ENCODE measurements around the gene SORL1-AS1.
"Not testable (repeated sequence)": the region's sequence is repeated elsewhere in the genome, so short reads cannot be mapped to it uniquely, and the experiment has no call there.

Gene SORL1-AS1

GRCh38 chr11:121426476-121427399, 26.0 kb downstream of the SORL1-AS1 start:
- DNase-seq, result peak; percentile 80

- no peak for DNase-seq
Observed at GRCh38 chr11:121425828-121426227, 26.9 kb downstream of the SORL1-AS1 start.

- DNase-seq, result no peak
Observed at GRCh38 chr11:121422675-121423074, 30.1 kb downstream of the SORL1-AS1 start.

- no peak for DNase-seq
Observed at GRCh38 chr11:121421149-121421901, 31.4 kb downstream of the SORL1-AS1 start.

- DNase-seq, result no peak
Observed at GRCh38 chr11:121420398-121420797, 32.4 kb downstream of the SORL1-AS1 start.

GRCh38 chr11:121419836-121420235, 32.9 kb downstream of the SORL1-AS1 start:
- DNase-seq, result no peak

- DNase-seq, result no peak
Observed at GRCh38 chr11:121418625-121419114, 34.1 kb downstream of the SORL1-AS1 start.

GRCh38 chr11:121417607-121418006, 35.2 kb downstream of the SORL1-AS1 start:
- no peak for DNase-seq

- DNase-seq, result no peak
Observed at GRCh38 chr11:121417055-121417551, 35.7 kb downstream of the SORL1-AS1 start.

- no peak for DNase-seq
Observed at GRCh38 chr11:121415856-121416255, 36.9 kb downstream of the SORL1-AS1 start.

GRCh38 chr11:121414141-121414913, 38.4 kb downstream of the SORL1-AS1 start:
- no peak for DNase-seq

- DNase-seq, result no peak
Observed at GRCh38 chr11:121412711-121413415, 39.9 kb downstream of the SORL1-AS1 start.

- no peak for DNase-seq
Observed at GRCh38 chr11:121412000-121412587, 40.7 kb downstream of the SORL1-AS1 start.

- not testable (repeated sequence) for DNase-seq
Observed at GRCh38 chr11:121411330-121411729, 41.4 kb downstream of the SORL1-AS1 start.

- DNase-seq, result not testable (repeated sequence)
Observed at GRCh38 chr11:121410041-121410440, 42.7 kb downstream of the SORL1-AS1 start.

GRCh38 chr11:121408830-121409229, 43.9 kb downstream of the SORL1-AS1 start:
- no peak for DNase-seq

GRCh38 chr11:121406291-121406690, 46.5 kb downstream of the SORL1-AS1 start:
- no peak for DNase-seq

GRCh38 chr11:121405646-121406045, 47.1 kb downstream of the SORL1-AS1 start:
- DNase-seq, result no peak

GRCh38 chr11:121394785-121395184, 58.0 kb downstream of the SORL1-AS1 start:
- no peak for DNase-seq

GRCh38 chr11:121393855-121394254, 58.9 kb downstream of the SORL1-AS1 start:
- no peak for DNase-seq

GRCh38 chr11:121391914-121392313, 60.9 kb downstream of the SORL1-AS1 start:
- DNase-seq, result no peak

- no peak for DNase-seq
Observed at GRCh38 chr11:121389651-121390050, 63.1 kb downstream of the SORL1-AS1 start.

Data from activated CD8-positive, alpha-beta memory T cell treated with anti-CD3 and anti-CD28 coated beads for 24 hours (primary cell).